ENCODE results near the gene RAD51B. TPM values are rescaled to one million over a fixed set of nuclear protein-coding genes. Genes with fewer than 3 reads are reported as not detected.

Gene RAD51B
- total RNA-seq, 4 donors from 2014 or later, result 6.2 to 39.9 (median 12.9) TPM

DNA sequence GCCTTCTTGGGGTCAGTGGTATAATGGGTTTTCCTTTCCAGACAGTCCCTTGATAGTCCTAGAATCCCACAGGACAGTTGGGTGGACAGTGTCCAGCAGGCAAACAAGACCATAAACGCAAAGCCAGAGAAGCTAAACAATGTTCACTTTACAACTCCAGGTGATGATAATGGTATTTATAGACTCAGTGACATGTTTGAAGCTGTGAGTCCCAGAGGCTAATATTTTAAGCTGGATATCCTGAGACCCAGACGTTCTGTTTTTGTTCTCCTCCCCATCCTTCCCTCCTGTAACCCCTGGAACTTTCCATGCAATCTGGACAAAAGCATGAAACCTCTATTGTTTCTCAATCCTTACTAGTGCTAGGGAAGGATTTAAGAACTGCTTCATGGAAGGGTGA, 852.3 kb downstream of the RAD51B start:
- intact Hi-C loops (cut with DNase I), result loop anchor here (10.0 kb wide), 1 partner anchor 127 kb away; no protein-coding TSS in a partner anchor
- WGBS, 2 donors, result 36 to 66% methylated on average over 2 of the region's 2 CpGs
- TF ChIP-seq CTCF (IDR thresholded peaks at IDR 0.05), result no peak
- no peak for TF ChIP-seq POLR2A (IDR thresholded peaks at IDR 0.05)
- no peaks in the 10 kb centered on the region for H3K36me3 ChIP-seq
- peaks cover 25 to 89% (median 68%) of the 10 kb centered on the region in 3 donors for H3K4me1 ChIP-seq
- DNase-seq, result no peak
- H3K4me3 ChIP-seq, result no peak overlapping the region
- no peaks in the 10 kb centered on the region for H3K9me3 ChIP-seq
- H3K27ac ChIP-seq, result peak overlapping the region; percentile 54 to 86 (median 80)
- H3K27me3 ChIP-seq, result no peaks in the 10 kb centered on the region

GRCh38 chr14:68672609-68673285, 853.2 kb downstream of the RAD51B start:
- DNase-seq, result no peak
- Histone ChIP-seq H3K4me1 (peaks cover 33 to 89% (median 74%) of the 10 kb centered on the region in 3 donors), H3K4me3 (no peak overlapping the region), H3K27me3 (no peaks in the 10 kb centered on the region), H3K9me3 (no peaks in the 10 kb centered on the region), H3K36me3 (no peaks in the 10 kb centered on the region), H3K27ac (peak overlapping the region; percentile 54 to 86 (median 80))
- TF ChIP-seq POLR2A (IDR thresholded peaks at IDR 0.05), result no peak
- TF ChIP-seq CTCF (IDR thresholded peaks at IDR 0.05), result no peak
- intact Hi-C loops (cut with DNase I), result loop anchor here (10.0 kb wide), 1 partner anchor 128 kb away; no protein-coding TSS in a partner anchor
- 47 to 53% methylated on average over 3 of the region's 3 CpGs for WGBS, 2 donors

DNA sequence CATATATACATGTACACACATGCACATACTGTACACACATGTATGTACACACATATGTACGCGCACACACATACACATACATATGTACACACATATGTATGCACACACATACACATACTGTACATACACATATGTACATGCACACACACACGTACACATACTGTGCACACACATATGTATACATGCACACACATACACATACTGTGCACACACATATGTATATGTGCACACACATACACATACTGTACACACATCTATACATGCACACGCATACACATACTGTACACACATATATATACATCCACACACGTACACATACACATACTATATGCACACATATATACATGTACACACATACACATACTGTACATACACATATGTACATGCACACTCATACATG, 853.9 kb downstream of the RAD51B start:
- no peak for DNase-seq
- H3K4me1 ChIP-seq, result peaks cover 35 to 89% (median 72%) of the 10 kb centered on the region in 3 donors
- no peaks in the 10 kb centered on the region for H3K27me3 ChIP-seq
- no peak overlapping the region for H3K27ac ChIP-seq
- H3K9me3 ChIP-seq, result no peaks in the 10 kb centered on the region
- no peak overlapping the region for H3K4me3 ChIP-seq
- TF ChIP-seq POLR2A (IDR thresholded peaks at IDR 0.05), result no peak
- TF ChIP-seq CTCF (IDR thresholded peaks at IDR 0.05), result no peak
- no peaks in the 10 kb centered on the region for H3K36me3 ChIP-seq
- intact Hi-C loops (cut with DNase I), result loop anchor here (10.0 kb wide), 1 partner anchor 129 kb away; no protein-coding TSS in a partner anchor
- WGBS, 2 donors, result 58 to 64% methylated on average over 5 of the region's 5 CpGs

DNA sequence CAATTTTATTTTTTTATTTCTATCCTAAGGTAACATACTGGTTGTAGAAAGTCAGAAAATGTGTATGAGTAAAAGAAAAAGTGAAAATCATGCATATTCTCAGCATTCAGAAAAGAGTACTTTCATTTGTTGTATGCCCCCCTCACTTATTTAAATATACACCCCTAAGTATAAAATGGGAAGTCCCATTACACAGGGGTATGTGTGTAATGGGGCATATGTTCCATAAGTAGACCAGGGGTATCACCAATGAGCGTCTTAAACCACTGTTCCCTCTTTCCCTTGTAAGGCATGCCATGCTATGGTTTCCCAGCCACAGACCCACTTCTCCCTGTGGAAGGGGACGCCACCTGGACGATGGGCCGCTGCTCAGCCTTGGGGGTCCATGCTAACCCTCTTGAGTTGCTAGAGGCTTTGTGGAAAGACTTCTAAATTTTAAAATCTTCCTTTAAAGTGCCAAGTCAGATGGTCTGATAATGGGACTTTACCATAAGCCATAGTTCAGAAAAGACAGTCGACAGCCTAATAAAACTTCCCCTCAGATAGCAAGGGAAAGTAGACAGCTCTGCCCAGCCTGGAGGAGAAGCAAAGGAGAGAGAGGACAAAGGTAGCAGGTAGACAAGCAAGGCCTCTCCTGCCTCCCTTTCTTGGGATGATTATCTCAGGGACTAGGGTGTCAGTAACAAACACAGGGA, 855.1 kb downstream of the RAD51B start:
- Histone ChIP-seq H3K4me3 (no peak overlapping the region), H3K27me3 (no peaks in the 10 kb centered on the region), H3K27ac (peak overlapping the region; percentile 83 to 93 (median 85)), H3K9me3 (no peaks in the 10 kb centered on the region), H3K36me3 (no peaks in the 10 kb centered on the region), H3K4me1 (peaks cover 33 to 86% (median 64%) of the 10 kb centered on the region in 3 donors)
- TF ChIP-seq CTCF (IDR thresholded peaks at IDR 0.05) (no peak), POLR2A (IDR thresholded peaks at IDR 0.05) (no peak)
- WGBS, 2 donors, result 71 to 81% methylated on average over 2 to 5 of the region's 5 CpGs
- DNase-seq, result no peak
- intact Hi-C loops (cut with DNase I), result loop anchor here (5.0 to 10.0 kb wide), 2 partner anchors 113 to 130 kb away; no protein-coding TSS in a partner anchor

- Histone ChIP-seq H3K4me1 (peaks cover 31 to 86% (median 62%) of the 10 kb centered on the region in 3 donors), H3K27me3 (no peaks in the 10 kb centered on the region), H3K27ac (peak overlapping the region; percentile 83 to 93 (median 85)), H3K9me3 (no peaks in the 10 kb centered on the region), H3K36me3 (no peaks in the 10 kb centered on the region), H3K4me3 (no peak overlapping the region)
- no peak for TF ChIP-seq CTCF (IDR thresholded peaks at IDR 0.05)
- no peak for TF ChIP-seq POLR2A (IDR thresholded peaks at IDR 0.05)
- WGBS, 2 donors, result 36 to 45% methylated on average over 1 of the region's 1 CpG
- DNase-seq, result no peak
- intact Hi-C loops (cut with DNase I), result loop anchor here (5.0 to 10.0 kb wide), 2 partner anchors 112 to 130 kb away; no protein-coding TSS in a partner anchor
Observed at GRCh38 chr14:68675233-68675577, 855.6 kb downstream of the RAD51B start.
